Measurements from ENCODE around the gene CAV2. TPM values are rescaled to one million over a fixed set of nuclear protein-coding genes. Genes with fewer than 3 reads are reported as not detected.

Gene CAV2
- total RNA-seq, 2 donors from 2014 or later = 23.2 to 49.6 TPM

DNA sequence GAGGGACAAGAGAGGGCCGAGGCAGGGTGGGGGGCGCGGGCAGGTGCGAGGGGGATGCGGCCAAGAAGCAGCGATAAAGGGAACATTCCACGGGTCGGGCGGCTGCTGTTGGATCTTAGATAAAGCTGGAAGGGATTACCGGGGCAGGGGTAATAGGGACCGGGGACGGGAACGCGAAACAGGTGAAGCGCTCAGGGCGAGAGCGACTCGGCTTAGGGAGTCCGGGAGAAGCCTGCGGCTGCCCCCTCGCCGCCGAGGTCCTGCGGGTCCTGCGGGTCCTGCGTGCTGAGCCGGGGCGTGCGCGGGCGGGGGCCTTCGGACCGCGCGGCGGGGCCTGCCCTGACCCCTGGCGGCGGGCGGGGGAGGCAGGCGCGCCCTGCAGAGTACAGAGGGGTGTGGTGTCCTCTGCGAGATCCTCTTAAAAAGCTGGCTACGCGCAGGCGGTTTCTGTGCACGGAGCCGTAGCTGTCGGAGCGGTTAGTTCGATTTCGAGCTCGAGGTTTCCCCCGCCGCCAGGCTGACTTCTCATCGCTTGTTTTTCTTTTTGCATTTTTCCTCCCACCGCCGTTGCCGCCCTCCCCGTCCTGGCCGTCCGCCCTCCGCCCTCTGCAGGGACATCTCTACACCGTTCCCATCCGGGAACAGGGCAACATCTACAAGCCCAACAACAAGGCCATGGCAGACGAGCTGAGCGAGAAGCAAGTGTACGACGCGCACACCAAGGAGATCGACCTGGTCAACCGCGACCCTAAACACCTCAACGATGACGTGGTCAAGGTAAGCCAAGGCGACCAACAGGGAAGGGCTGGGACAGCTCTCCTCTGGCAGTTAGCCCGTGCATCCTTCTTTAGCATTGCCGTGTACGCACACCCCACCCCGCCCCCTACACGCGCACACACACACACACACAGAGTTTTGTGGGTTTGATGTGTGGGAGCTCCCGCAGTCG is 26.6 kb downstream of the CAV2 start:
- H3K27ac ChIP-seq = peak overlapping the region; percentile 81 to 83
- WGBS = 5% methylated on average over 82 of the region's 83 CpGs
- no peaks in the 10 kb centered on the region for H3K4me1 ChIP-seq (replicated peaks)
- H3K27me3 ChIP-seq (replicated peaks; ENCODE audit: insufficient read depth) = no peaks in the 10 kb centered on the region
- intact Hi-C loops (cut with DNase I) = loop anchor here (2.0 to 10.0 kb wide), 5 partner anchors 61 to 267 kb away; no protein-coding TSS in a partner anchor
- no peaks in the 10 kb centered on the region for H3K36me3 ChIP-seq
- no peaks in the 10 kb centered on the region for H3K9me3 ChIP-seq
- peak; percentile 62 for DNase-seq (ENCODE audit: low spot score)
- TF ChIP-seq, protein P1, sequence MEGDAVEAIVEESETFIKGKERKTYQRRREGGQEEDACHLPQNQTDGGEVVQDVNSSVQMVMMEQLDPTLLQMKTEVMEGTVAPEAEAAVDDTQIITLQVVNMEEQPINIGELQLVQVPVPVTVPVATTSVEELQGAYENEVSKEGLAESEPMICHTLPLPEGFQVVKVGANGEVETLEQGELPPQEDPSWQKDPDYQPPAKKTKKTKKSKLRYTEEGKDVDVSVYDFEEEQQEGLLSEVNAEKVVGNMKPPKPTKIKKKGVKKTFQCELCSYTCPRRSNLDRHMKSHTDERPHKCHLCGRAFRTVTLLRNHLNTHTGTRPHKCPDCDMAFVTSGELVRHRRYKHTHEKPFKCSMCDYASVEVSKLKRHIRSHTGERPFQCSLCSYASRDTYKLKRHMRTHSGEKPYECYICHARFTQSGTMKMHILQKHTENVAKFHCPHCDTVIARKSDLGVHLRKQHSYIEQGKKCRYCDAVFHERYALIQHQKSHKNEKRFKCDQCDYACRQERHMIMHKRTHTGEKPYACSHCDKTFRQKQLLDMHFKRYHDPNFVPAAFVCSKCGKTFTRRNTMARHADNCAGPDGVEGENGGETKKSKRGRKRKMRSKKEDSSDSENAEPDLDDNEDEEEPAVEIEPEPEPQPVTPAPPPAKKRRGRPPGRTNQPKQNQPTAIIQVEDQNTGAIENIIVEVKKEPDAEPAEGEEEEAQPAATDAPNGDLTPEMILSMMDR (IDR thresholded peaks at IDR 0.05) = peak; percentile 70 to 91 (median 82)
- peak; percentile 25 for TF ChIP-seq POLR2A (IDR thresholded peaks at IDR 0.05)
- peak; percentile 32 for TF ChIP-seq POLR2AphosphoS5 (IDR thresholded peaks at IDR 0.05)
- peak overlapping the region; percentile 49 to 51 for H3K4me3 ChIP-seq

DNA sequence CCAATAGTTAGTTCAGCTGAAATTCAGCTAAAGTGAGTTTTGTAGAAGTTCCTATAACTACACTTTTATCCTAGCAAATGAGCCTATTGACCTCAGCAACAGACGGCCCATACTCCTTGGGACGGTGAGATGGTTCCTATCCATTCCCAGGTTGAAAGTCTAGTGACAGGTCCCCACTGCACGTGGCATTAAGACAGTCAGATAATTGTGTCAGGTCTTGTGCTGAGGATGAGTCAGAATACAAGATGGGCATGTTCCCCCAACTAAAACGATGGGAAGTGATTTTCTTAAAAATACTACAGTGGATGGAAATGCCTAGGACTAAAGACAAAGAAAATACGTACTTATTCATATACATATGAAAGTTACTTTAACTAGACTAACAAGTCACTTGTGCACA is 27.4 kb downstream of the CAV2 start:
- Histone ChIP-seq H3K27ac (peak overlapping the region in 1 of 2 donors; percentile 81), H3K4me3 (peak overlapping the region; percentile 49 to 51), H3K9me3 (no peaks in the 10 kb centered on the region), H3K27me3 (replicated peaks; ENCODE audit: insufficient read depth) (no peaks in the 10 kb centered on the region), H3K36me3 (no peaks in the 10 kb centered on the region), H3K4me1 (replicated peaks) (no peaks in the 10 kb centered on the region)
- intact Hi-C loops (cut with DNase I) = loop anchor here (2.0 to 10.0 kb wide), 5 partner anchors 60 to 268 kb away; no protein-coding TSS in a partner anchor
- 56% methylated on average over 5 of the region's 5 CpGs for WGBS
- TF ChIP-seq POLR2AphosphoS5 (IDR thresholded peaks at IDR 0.05) (no peak), POLR2A (IDR thresholded peaks at IDR 0.05) (no peak)
- TF ChIP-seq, protein P1 (IDR thresholded peaks at IDR 0.05) = no peak
- no peak for DNase-seq (ENCODE audit: low spot score)

DNA sequence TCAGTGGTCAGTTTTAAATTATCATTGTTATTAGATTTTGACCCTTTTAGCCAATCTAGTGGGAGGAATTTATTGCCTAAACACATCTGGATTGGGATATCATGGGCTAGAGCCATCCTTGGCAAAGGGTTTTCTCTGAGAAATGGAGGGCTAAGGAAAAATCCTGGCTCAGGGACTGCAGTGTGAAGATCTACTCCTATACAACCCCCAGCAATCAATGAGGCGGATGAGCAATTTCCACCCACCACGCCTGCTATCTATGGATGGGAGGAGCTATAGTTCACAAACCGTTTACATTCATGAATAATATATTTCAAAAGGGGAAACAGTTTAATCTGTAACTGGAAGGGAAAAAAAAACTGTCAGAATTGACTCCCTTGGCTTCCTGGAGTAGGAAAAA is 28.0 kb downstream of the CAV2 start:
- Histone ChIP-seq H3K4me1 (replicated peaks) (no peaks in the 10 kb centered on the region), H3K27ac (peak overlapping the region in 1 of 2 donors; percentile 81), H3K36me3 (no peaks in the 10 kb centered on the region), H3K4me3 (no peak overlapping the region), H3K9me3 (no peaks in the 10 kb centered on the region), H3K27me3 (replicated peaks; ENCODE audit: insufficient read depth) (no peaks in the 10 kb centered on the region)
- WGBS = 66% methylated on average over 3 of the region's 3 CpGs
- DNase-seq (ENCODE audit: low spot score) = no peak
- TF ChIP-seq POLR2A (IDR thresholded peaks at IDR 0.05) (no peak), POLR2AphosphoS5 (IDR thresholded peaks at IDR 0.05) (no peak)
- TF ChIP-seq, protein P1 (IDR thresholded peaks at IDR 0.05) = no peak
- intact Hi-C loops (cut with DNase I) = loop anchor here (2.0 to 10.0 kb wide), 5 partner anchors 60 to 269 kb away; no protein-coding TSS in a partner anchor

DNA sequence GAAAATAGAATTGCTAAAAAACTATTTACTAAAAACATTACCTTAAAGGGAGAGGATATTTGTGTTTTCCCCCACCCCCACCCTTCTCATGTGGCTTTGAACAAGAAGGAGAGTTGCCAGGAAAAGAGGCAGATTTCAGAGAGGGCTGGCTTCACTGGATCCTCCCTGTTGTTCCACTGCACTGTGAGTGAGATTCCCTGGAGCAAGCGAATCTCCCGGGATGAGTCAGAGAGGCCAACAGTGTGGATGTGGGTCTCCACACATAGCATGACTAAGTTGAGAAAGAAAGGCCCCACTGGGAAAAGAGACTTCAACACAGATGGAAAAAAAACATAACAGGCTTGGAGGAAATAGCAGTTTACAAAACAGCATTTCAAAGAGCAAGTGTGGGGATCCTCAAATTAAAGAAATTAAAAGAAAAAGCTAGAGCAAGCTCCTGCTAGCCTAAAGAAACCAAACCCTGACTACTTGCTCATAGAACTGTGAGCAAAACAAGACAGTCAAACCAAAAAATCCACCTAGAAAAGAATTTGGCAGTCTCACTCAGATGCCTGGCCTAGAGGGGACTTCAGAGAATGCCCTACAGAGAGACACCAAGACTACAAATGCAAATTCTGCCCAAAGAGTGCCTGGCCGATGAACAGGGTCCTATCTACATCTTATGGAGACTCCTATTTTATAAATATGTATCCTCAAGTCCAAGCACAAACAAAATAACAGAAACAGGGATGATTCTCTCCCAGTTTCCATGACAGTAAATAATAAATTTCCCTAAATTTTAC is 28.7 kb downstream of the CAV2 start:
- intact Hi-C loops (cut with DNase I) = loop anchor here (5.0 to 10.0 kb wide), 4 partner anchors 59 to 256 kb away; no protein-coding TSS in a partner anchor
- Histone ChIP-seq H3K27ac (peak overlapping the region; percentile 20 to 81), H3K27me3 (replicated peaks; ENCODE audit: insufficient read depth) (no peaks in the 10 kb centered on the region), H3K4me1 (replicated peaks) (no peaks in the 10 kb centered on the region), H3K36me3 (no peaks in the 10 kb centered on the region), H3K4me3 (no peak overlapping the region), H3K9me3 (no peaks in the 10 kb centered on the region)
- DNase-seq (ENCODE audit: low spot score) = no peak
- 70% methylated on average over 3 of the region's 3 CpGs for WGBS
- TF ChIP-seq POLR2A (IDR thresholded peaks at IDR 0.05) (no peak), POLR2AphosphoS5 (IDR thresholded peaks at IDR 0.05) (no peak)
- TF ChIP-seq, protein P1 (IDR thresholded peaks at IDR 0.05) = no peak
